T-cell (primary cell): ENCODE results near the gene CCDC146. TPM values are rescaled to one million over a fixed set of nuclear protein-coding genes. Genes with fewer than 3 reads are reported as not detected.
"Not testable (repeated sequence)": the region's sequence is repeated elsewhere in the genome, so short reads cannot be mapped to it uniquely, and the experiment has no call there.

Experiments used
- ATAC-seq, 4 experiments: fragments of 200-7000 bp in 3 of 4; fragments of 150-1000 bp in 1 of 4; cut with Tn5 transposase; replicated peaks in 1 of 4; 1 replicate in 3 of 4; 2 replicates in 1 of 4; pipeline ENCODE4 v1.10.0; 2021; ENCODE audit warnings: moderate library complexity in 3 of 4, mild to moderate bottlenecking in 2 of 4, moderate number of reproducible peaks in 1 of 4
- CTCF ChIA-PET, 2 donors: fragments of 300-600 bp; sonication (Branson Sonifier 250); formaldehyde crosslinking; loops; one replicate each; lab custom pipeline; 2022; ENCODE audit warnings: antibody characterized with exemption in 2 of 2; lab: Charles Lee
- POLR2A ChIA-PET, 2 donors: fragments of 300-600 bp; sonication (Branson Sonifier 250); formaldehyde crosslinking; loops; one replicate each; lab custom pipeline; 2022; ENCODE audit warnings: antibody characterized with exemption in 2 of 2; lab: Charles Lee
- DNase-seq, 35 experiments: peaks; one replicate each; pipeline versions ENCODE4 v3.0.0 to v3.0.0-alpha.2; 2013 to 2023
- H3K27ac ChIP-seq: one replicate; pipeline ENCODE4 v1.5.1; 2013; ENCODE audit warnings: low read length
- H3K27me3 ChIP-seq, 2 experiments: replicated peaks in 1 of 2; 1 replicate in 1 of 2; 2 replicates in 1 of 2; pipeline versions ENCODE4 v1.6.1 to v1.7.0; 2013; ENCODE audit warnings: low read length in 1 of 2, mixed read lengths in 1 of 2; ENCODE audit not compliant: control insufficient read depth in 2 of 2, insufficient read depth in 2 of 2; ENCODE audit errors: extremely low read depth in 1 of 2
- H3K36me3 ChIP-seq, 2 donors: 1 replicate in 1 of 2; 2 replicates in 1 of 2; pipeline versions ENCODE4 v1.6.1 to v1.7.0; 2013; ENCODE audit warnings: low read length in 1 of 2; ENCODE audit not compliant: control insufficient read depth in 2 of 2, insufficient read depth in 1 of 2; ENCODE audit errors: extremely low read depth in 1 of 2
- H3K4me1 ChIP-seq, 2 experiments: 1 replicate in 1 of 2; 2 replicates in 1 of 2; pipeline versions ENCODE4 v1.6.1 to v1.7.0; 2013; ENCODE audit warnings: low read length in 2 of 2, mixed read lengths in 1 of 2; ENCODE audit not compliant: insufficient read depth in 2 of 2, control insufficient read depth in 1 of 2; ENCODE audit errors: extremely low read depth in 1 of 2
- H3K4me3 ChIP-seq, 2 donors: 1 replicate in 1 of 2; 2 replicates in 1 of 2; pipeline versions ENCODE4 v1.5.1 to v1.7.0; 2013; ENCODE audit warnings: mild to moderate bottlenecking in 2 of 2, low read length in 1 of 2, moderate library complexity in 1 of 2; ENCODE audit not compliant: control insufficient read depth in 1 of 2; ENCODE audit errors: extremely low read depth in 1 of 2
- H3K9me3 ChIP-seq: 2 replicates; pipeline ENCODE4 v1.7.0; 2013
- H3K27ac Mint-ChIP-seq, 2 donors: one replicate each; pipeline ENCODE4 v1.8.0; 2020 to 2021; ENCODE audit warnings: mild to moderate bottlenecking in 2 of 2, mixed read lengths in 2 of 2
- H3K27me3 Mint-ChIP-seq, 2 donors: one replicate each; pipeline ENCODE4 v1.8.0; 2021 to 2022; ENCODE audit warnings: mixed read lengths in 2 of 2
- H3K36me3 Mint-ChIP-seq: one replicate; pipeline ENCODE4 v1.8.0; 2021; ENCODE audit warnings: mixed read lengths
- H3K4me1 Mint-ChIP-seq, 3 donors: one replicate each; pipeline ENCODE4 v1.8.0; 2020 to 2022; ENCODE audit warnings: mixed read lengths in 3 of 3, mild to moderate bottlenecking in 1 of 3
- H3K4me3 Mint-ChIP-seq, 3 donors: one replicate each; pipeline ENCODE4 v1.8.0; 2020 to 2022; ENCODE audit warnings: mild to moderate bottlenecking in 3 of 3, mixed read lengths in 3 of 3, moderate library complexity in 3 of 3
- H3K9me3 Mint-ChIP-seq, 3 donors: one replicate each; pipeline ENCODE4 v1.8.0; 2020 to 2022; ENCODE audit warnings: mixed read lengths in 3 of 3
- WGBS: methylation state at CpG from one replicate; pipeline ENCODE4 v1.1.5; 2013; ENCODE audit warnings: missing lambda C conversion rate; ENCODE audit not compliant: insufficient coverage; 5-methylcytosine and 5-hydroxymethylcytosine counted together
- total RNA-seq, 35 experiments: library from RNA in 6 of 35; stranded (reverse) in 6 of 35; fragments of 120-200 nt in 1 of 35; gene quantifications; one replicate each; pipeline versions ENCODE4 v1.2.1 to v1.2.4 and lab custom pipeline; 2013 to 2026

Gene CCDC146
- total RNA-seq, 5 donors from 2014 or later (not counting 1 experiment from before 2014, with no cell fraction given), result 10.6 to 14.7 (median 14.1) TPM

GRCh38 chr7:77271766-77272165 lies 149.4 kb downstream of the CCDC146 start:
- ATAC-seq, result no peak
- no peaks in the 10 kb centered on the region for H3K9me3 Mint-ChIP-seq
- H3K27me3 Mint-ChIP-seq, result no peaks in the 10 kb centered on the region
- Histone ChIP-seq H3K9me3 (no peaks in the 10 kb centered on the region), H3K27me3 (no peaks in the 10 kb centered on the region), H3K4me1 (peaks cover 0 to 4% of the 10 kb centered on the region in 2 experiments), H3K27ac (no peak overlapping the region), H3K36me3 (peaks cover 0 to 3% of the 10 kb centered on the region in 2 donors), H3K4me3 (no peak overlapping the region)
- ChIA-PET POLR2A (no interaction called here), CTCF (no interaction called here)
- no peak overlapping the region for H3K27ac Mint-ChIP-seq
- peaks cover 11 to 16% (median 13%) of the 10 kb centered on the region in 3 donors for H3K4me1 Mint-ChIP-seq
- no peak for DNase-seq
- peaks cover 38% of the 10 kb centered on the region for H3K36me3 Mint-ChIP-seq
- no peak overlapping the region for H3K4me3 Mint-ChIP-seq
- WGBS, result 94% methylated on average over 5 of the region's 5 CpGs

- H3K27ac ChIP-seq, H3K27me3 Mint-ChIP-seq, H3K27me3 ChIP-seq, CTCF ChIA-PET, ATAC-seq, H3K9me3 ChIP-seq, H3K4me3 ChIP-seq, H3K36me3 ChIP-seq, H3K9me3 Mint-ChIP-seq, H3K4me1 ChIP-seq, DNase-seq, H3K27ac Mint-ChIP-seq, POLR2A ChIA-PET, H3K4me3 Mint-ChIP-seq: not testable (repeated sequence)
- Mint-ChIP-seq H3K4me1 (peaks cover 11 to 13% (median 11%) of the 10 kb centered on the region in 3 donors), H3K36me3 (peaks cover 37% of the 10 kb centered on the region)
- WGBS, result 100% methylated on average over 1 of the region's 2 CpGs
Observed at GRCh38 chr7:77275663-77276062, 153.2 kb downstream of the CCDC146 start.

- Mint-ChIP-seq H3K9me3 (no peaks in the 10 kb centered on the region), H3K4me1 (peaks cover 11 to 13% (median 11%) of the 10 kb centered on the region in 3 donors), H3K27me3 (no peaks in the 10 kb centered on the region), H3K27ac (no peak overlapping the region), H3K36me3 (peaks cover 37% of the 10 kb centered on the region), H3K4me3 (no peak overlapping the region)
- peaks cover 0 to 4% of the 10 kb centered on the region in 2 experiments for H3K4me1 ChIP-seq
- ChIA-PET CTCF (no interaction called here), POLR2A (no interaction called here)
- no CpG with 5 or more reads among the region's 4 CpGs for WGBS
- DNase-seq (peak in 1 of 35 experiments; percentile 6), ATAC-seq (peak in 1 of 4 experiments; percentile 40)
- H3K27ac ChIP-seq, result no peak overlapping the region
- H3K27me3 ChIP-seq, result no peaks in the 10 kb centered on the region
- H3K9me3 ChIP-seq, result no peaks in the 10 kb centered on the region
- H3K36me3 ChIP-seq, result peaks cover 0 to 3% of the 10 kb centered on the region in 2 donors
- no peak overlapping the region for H3K4me3 ChIP-seq
Observed at GRCh38 chr7:77276120-77276519, 153.7 kb downstream of the CCDC146 start.

GRCh38 chr7:77281780-77282478 lies 159.5 kb downstream of the CCDC146 start:
- WGBS, result no CpG with 5 or more reads among the region's 3 CpGs
- ATAC-seq (no peak), DNase-seq (no peak)
- no peaks in the 10 kb centered on the region for H3K4me1 Mint-ChIP-seq
- no peaks in the 10 kb centered on the region for H3K27me3 Mint-ChIP-seq
- H3K9me3 ChIP-seq, result no peaks in the 10 kb centered on the region
- H3K4me3 Mint-ChIP-seq, result no peak overlapping the region
- H3K27ac Mint-ChIP-seq, result no peak overlapping the region
- ChIA-PET CTCF (no interaction called here), POLR2A (no interaction called here)
- H3K36me3 Mint-ChIP-seq, result peaks cover 49% of the 10 kb centered on the region
- H3K36me3 ChIP-seq, result peaks cover 0 to 2% of the 10 kb centered on the region in 2 donors
- H3K27ac ChIP-seq, result no peak overlapping the region
- peaks cover 0 to 7% (median 0%) of the 10 kb centered on the region in 3 donors for H3K9me3 Mint-ChIP-seq
- H3K4me3 ChIP-seq, result no peak overlapping the region
- no peaks in the 10 kb centered on the region for H3K27me3 ChIP-seq
- no peaks in the 10 kb centered on the region for H3K4me1 ChIP-seq

- whole genome bisulfite sequencing, result no CpG with 5 or more reads among the region's 1 CpG
- POLR2A ChIA-PET, result no interaction called here
- Mint-ChIP-seq H3K9me3 (peaks cover 0 to 7% (median 0%) of the 10 kb centered on the region in 3 donors), H3K4me1 (no peaks in the 10 kb centered on the region), H3K36me3 (peaks cover 58% of the 10 kb centered on the region), H3K4me3 (no peak overlapping the region), H3K27me3 (no peaks in the 10 kb centered on the region), H3K27ac (no peak overlapping the region)
- ATAC-seq (no peak), DNase-seq (no peak)
- H3K36me3 ChIP-seq, result peaks cover under 1 to 2% of the 10 kb centered on the region in 2 donors
- H3K4me3 ChIP-seq, result no peak overlapping the region
- H3K27ac ChIP-seq, result no peak overlapping the region
- no peaks in the 10 kb centered on the region for H3K4me1 ChIP-seq
- CTCF ChIA-PET, result no interaction called here
- no peaks in the 10 kb centered on the region for H3K9me3 ChIP-seq
- no peaks in the 10 kb centered on the region for H3K27me3 ChIP-seq
Observed at GRCh38 chr7:77282897-77283296, 160.5 kb downstream of the CCDC146 start.

DNA sequence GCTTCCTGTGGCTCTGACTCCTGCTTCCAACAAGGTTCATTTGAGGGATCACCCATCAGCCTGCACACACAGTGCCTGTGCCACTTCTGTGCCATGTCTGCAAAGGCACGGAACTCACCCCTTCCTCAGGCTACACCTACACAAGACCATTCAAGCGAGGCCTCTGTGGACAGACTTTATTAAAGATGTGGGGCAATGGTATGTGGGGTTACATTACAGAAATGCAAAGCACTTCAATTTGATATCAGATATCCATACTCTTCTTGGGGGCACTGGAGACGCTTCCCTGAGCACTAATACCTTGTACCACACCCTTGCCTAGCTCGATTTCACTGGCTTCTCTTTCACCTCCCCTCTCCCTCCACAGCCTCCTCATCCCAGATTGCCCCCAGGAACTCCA lies 161.6 kb downstream of the CCDC146 start:
- WGBS, result 67% methylated on average over 1 of the region's 4 CpGs
- H3K27ac ChIP-seq, result no peak overlapping the region
- no peak for DNase-seq
- H3K4me1 ChIP-seq, result no peaks in the 10 kb centered on the region
- no peak for ATAC-seq
- Mint-ChIP-seq H3K27ac (no peak overlapping the region), H3K27me3 (no peaks in the 10 kb centered on the region), H3K4me1 (no peaks in the 10 kb centered on the region), H3K36me3 (peaks cover 62% of the 10 kb centered on the region), H3K9me3 (peaks cover 0 to 7% (median 0%) of the 10 kb centered on the region in 3 donors), H3K4me3 (no peak overlapping the region)
- no peaks in the 10 kb centered on the region for H3K9me3 ChIP-seq
- peaks cover 2% of the 10 kb centered on the region in 2 donors for H3K36me3 ChIP-seq
- ChIA-PET POLR2A (no interaction called here), CTCF (no interaction called here)
- no peak overlapping the region for H3K4me3 ChIP-seq
- H3K27me3 ChIP-seq, result no peaks in the 10 kb centered on the region
